Occipital lobe (tissue), 2 donors: ENCODE measurements around the gene KIF26A. TPM values are rescaled to one million over a fixed set of nuclear protein-coding genes. Genes with fewer than 3 reads are reported as not detected.

Experiments used
- DNase-seq: peaks from one replicate; lab custom pipeline; 2025; lab: John Stamatoyannopoulos, UW
- total RNA-seq: library from RNA; depleted of rRNA; stranded (reverse); fragments of >200 nt; gene quantifications from one replicate; pipeline ENCODE4 v1.2.3, GENCODE V29; 2014

The KIF26A gene
- total RNA-seq, 1 donor from 2014 or later, result 13.1 TPM

DNA sequence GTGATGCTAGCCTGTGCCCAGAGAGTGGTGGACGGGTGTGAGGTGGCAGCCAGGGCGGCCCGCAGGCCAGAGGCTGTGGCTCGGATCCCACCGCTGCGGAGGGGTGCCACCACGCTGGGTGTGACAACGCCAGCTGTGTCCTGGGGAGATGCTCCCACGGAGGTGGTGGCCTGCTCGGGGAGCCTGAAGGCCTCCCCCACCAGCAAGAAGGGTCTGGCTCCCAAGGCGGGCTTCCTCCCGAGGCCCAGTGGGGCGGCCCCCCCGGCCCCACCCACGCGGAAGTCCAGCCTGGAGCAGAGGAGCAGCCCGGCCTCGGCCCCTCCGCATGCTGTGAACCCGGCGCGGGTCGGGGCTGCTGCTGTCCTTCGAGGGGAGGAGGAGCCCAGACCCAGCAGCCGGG is 38.2 kb downstream of the KIF26A start:
- no peak for DNase-seq

DNA sequence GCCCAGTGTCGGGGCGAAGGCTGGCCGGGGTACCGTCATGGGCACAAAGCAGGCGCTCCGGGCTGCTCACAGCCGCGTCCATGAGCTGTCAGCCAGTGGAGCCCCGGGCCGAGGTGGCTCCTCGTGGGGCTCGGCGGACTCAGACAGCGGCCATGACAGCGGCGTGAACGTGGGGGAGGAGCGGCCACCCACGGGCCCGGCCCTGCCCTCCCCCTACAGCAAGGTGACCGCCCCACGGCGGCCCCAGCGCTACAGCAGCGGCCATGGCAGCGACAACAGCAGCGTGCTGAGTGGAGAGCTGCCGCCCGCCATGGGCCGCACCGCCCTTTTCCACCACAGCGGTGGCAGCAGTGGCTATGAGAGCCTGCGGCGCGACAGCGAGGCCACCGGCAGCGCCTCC is 39.0 kb downstream of the KIF26A start:
- DNase-seq, result no peak

DNA sequence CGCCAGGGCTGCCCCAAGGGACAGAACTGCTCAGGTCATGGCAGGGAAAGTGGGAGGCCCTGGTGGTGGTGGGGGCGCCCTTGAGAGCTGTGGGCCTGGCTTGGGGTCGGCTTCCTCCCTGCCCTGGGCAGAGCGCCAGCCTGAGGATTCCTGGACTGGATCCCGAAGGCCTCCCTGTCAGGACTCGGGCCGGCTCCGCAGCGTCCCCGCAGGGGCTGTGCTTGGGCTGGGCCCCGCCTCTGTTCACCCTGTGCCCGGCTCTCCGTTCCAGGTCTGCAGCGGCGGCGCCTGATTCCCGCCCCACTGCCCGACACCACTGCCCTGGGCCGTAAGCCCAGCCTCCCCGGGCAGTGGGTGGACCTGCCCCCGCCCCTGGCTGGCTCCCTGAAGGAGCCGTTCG is 39.9 kb downstream of the KIF26A start:
- no peak for DNase-seq

DNA sequence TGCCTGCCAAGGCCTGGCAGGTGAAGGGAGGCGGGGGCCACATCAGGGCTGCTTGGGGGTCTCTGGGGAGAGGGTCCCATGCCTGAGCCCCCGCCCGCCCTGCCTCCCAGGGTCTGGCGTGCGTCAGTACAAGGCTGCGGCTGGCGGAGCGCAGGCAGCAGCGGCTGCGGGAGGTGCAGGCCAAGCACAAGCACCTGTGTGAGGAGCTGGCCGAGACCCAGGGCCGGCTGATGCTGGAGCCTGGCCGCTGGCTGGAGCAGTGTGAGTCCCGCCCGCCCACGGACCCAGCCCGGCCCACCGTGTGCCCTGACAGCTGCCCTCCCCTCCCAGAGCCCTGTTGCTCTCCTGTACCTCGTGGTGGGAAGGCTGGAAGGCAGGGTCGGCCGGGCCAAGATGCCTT is 40.7 kb downstream of the KIF26A start:
- no peak for DNase-seq

DNA sequence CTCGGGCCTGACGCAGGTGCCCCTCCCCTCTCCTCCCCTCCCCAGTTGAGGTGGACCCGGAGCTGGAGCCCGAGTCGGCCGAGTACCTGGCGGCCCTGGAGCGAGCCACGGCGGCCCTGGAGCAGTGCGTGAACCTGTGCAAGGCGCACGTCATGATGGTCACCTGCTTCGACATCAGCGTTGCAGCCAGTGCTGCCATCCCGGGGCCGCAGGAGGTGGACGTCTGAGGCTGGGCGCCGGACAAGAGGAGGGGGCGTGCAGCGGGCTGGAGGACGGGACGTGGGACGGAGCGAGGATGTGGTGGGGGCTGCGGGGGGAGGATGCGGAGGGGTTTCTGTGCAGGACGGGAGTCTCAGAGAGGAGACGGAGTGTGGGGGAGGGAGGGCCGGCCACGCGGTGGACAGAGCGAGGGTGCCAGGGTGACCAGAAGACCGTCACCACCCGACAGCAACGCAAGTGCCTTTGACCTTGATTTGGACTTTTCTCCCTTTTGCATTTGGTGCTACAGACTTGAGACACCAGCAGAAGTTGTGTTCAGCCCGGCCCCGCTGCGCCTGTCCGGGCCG is 41.3 kb downstream of the KIF26A start:
- no peak for DNase-seq

DNA sequence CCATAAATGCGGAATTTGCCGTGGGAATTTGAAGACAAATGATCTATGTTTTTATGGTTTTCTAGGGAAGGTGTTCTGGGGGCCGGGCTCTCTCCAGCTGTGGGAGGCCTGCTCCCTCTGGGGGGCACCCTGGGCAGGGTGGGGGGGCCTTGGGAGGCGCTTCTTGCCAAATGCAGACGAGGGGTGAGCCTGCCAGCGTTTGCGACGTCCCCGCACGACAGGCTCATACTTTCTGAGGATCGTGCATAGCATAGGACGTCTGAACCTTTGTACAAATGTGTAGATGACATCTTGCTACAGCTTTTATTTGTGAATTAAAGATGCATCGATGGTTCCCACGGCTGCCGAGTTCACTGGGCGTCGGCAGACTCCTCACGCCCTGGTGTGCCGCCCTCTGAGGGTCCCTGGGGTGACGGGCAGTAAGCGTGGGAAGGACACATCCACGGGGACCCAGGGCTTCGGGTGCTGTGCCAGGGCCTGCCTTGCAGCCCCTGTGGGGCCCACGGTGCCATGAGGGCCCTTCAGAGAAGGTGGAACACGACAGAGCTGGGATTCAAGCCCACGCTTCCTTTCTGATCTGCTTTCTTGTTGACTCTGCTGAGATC is 42.3 kb downstream of the KIF26A start:
- DNase-seq, result no peak

DNA sequence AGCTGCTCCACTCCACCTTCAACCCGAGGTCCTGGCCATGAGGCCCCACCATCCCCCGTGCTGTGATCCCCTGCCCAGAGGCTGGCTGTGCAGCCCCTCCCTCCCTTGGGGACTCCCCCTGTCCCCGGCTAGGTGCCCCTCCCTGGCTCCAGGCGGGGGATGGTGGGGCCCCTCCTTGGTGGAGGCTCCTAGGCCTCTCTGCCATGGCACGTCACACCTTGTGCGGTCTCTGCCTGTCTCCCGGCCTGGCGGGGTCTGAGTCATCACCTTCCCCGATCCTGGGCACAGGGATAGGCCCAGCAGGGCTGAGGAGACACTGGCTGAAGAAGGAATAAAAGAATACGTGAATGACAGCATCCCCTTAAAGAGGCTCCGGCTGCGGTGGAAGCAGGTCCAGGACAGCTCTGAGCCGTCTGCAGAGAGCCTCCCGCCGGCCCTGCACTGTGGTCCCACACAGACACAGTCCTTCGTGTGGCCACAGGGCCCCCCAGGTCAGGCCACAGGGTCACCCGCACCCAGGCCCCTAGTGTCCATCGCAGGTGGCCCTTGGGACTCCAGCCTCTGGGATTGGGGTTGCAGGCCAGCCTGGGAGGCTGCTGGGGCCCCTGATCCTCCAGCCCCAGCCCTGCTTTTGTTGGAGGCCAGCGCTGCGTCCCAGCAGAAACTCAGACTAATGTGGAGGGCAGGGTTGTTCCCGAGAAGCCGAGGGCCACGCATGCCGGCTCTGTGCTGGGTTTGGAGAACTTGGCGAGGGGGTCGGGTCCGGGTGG is 43.6 kb downstream of the KIF26A start:
- no peak for DNase-seq

DNA sequence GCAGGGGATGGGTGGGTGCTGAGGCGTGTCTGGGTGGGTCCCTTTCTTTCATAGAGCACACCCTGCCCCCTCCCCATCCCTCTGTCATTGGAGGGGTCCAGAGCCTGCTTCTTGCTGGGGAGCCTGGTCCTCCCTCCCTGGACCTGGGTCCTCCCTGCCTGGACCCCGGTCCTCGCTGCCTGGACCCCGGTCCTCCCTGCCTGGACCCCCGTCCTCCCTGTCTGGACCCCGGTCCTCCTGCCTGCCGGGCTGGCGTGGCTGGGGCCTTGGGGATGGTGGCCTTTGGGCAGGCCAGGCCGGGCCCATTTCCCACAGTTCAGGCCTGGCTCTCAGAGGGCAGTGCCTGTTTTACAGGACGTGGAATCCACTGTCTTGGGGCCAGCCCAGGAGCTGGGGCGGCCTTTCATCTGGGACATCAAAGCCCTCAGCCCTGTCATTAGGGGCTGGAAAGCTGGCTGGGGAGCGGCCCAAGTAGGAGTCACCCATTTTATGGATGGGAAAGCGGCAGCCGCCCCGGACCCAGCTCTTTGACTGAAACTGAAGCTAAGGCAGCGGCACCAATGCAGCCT is 44.6 kb downstream of the KIF26A start:
- no peak for DNase-seq

DNA sequence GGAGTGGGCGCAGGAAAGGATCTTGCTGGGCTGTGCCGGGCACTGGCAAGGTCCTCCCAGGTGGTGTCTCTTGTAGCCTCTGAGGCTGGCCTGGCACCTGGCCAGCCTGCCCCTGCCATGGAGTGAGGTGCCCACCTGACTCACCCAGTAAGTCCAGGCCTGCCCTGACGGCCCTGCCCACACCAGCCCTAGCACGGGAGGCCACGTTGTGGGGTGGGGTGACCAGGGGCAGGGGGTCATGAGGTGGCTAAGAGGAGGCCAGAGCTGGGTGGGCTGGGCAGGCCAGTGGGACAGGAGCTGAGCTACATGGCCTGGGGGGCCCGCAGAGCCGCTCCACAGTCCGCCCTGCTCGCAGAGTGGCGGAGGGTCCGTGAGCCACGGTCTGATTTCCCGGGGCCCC is 45.4 kb downstream of the KIF26A start:
- DNase-seq, result no peak

DNA sequence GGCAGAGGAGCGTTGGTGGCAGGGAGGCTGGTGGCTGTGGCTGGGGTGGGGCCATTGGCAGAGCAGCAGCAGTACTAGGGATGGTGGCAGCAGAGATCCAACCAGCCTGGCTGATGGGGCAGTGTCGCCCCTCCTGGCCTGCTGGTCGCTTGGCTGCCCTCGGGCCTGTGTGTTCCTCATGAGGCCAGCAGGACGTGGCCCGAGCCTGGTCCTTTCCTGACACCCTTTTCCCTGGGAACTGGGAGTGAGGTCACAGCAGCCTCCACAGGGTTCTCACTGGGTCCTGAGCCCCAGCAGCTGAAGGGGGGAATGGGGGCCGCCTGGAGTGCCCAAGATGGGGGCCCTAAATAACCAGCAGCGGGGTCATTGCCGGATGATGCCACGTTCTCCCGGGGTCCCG is 46.1 kb downstream of the KIF26A start:
- DNase-seq, result no peak

DNA sequence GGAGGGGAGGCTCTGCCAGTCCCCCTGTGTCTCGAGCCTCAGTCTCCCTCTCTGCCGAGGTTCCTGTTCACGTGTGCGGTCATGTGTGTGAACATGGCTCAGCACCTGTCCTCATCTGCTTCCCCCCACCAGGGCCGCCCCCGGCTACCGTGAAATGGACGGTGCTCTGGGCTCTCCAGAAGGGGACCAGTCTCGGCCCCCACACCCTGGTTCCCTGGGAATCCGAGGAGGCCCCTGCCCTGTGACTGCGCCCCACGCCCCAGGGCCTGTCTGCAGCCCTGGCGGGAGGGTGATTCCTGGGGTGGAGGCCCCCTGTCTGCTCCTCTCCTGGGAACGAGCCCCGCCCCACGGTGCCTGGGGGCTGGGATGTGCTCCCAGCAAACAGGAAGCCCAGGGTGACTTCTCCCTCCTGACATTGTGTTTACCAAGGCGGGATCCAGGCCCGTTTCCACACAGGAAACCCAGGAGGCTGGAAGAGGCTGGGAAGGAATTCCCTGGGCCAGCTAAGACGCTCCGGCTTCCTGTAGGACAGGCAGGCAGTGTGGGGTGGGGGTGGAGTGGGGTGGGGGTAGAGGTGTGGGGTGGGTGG is 46.6 kb downstream of the KIF26A start:
- no peak for DNase-seq

DNA sequence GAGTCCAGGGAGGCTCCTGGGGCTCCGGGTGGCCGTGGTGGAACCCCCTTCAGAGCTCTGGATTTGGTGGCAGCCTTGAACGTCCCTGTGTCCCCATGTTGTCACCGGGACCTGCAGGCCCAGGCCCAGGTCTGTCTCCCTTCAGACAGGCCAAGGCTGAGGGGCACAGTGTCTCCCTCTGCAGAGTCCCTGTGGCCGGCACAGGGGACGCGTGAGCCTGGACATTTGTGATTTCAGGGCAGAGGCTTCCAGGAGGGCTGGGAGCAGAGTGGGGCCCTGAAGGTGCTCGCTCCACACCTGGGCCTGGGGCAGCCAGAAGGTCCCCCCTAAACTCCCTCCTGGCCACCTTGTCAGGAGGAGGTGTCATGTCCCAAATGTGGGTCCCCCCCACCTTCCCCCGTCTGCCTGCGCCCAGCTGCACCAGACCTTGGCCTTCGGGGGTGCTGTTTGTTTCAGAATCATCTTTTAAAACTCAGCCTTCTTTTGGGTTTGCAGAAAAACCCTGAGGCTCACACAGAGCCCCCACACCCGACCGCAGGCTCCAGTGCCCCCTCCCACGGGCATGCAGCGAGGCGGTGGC is 47.6 kb downstream of the KIF26A start:
- no peak for DNase-seq

DNA sequence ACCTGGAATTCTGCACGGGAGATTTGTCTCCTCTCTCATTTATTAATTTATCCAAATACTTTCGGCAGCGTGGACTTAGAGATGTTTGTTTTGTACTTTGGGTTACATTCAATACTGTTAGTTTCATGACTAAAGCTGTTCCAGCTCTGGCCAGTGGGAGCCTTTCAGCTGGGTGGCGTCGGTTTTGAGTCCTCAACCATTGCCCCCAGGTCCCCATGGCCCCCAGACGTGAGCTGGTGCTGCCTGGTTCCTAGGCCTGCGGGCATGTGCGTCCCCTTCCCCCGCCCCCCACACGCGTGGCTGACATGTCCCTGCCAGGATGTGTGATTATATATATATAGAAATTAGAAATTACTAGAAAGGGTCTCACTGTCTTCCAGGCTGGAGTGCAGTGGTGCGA is 48.2 kb downstream of the KIF26A start:
- no peak for DNase-seq

DNA sequence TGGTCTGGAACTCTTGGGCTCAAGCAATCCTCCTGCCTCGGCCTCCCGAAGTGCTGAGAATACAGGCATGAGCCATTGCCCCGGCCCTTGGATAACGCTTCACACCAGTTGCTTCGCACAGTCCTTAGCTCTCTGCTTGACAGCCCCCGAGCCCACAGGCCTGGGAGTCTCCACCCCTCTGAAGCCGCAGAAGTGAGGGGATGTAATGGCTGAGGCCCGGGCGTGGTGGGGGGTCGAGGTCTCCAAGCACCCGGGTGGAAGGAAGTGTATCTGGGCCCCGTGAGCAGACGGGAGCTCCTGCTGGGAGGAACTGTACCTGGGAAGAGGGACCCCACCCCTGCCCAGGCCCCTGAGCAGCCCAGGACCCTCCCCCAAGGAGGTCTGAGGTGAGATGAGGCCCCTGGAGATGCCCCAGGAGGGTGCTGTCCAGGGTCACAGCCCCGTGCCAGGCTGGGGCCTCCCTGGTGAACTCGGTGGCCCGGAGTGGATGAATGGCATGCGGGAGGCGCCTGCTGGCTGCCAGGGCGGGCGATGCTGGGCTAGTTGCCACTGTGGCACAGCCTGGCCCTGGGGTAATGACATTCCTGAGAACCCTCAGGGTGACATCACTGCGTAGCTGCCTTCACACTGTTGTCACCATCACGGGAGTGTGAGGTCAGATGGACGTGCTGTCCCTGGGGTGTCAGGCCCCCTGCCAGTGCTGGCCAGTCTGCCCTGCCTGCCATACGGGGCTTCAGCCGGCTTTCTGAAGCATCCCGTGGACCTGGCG is 48.9 kb downstream of the KIF26A start:
- DNase-seq, result no peak

DNA sequence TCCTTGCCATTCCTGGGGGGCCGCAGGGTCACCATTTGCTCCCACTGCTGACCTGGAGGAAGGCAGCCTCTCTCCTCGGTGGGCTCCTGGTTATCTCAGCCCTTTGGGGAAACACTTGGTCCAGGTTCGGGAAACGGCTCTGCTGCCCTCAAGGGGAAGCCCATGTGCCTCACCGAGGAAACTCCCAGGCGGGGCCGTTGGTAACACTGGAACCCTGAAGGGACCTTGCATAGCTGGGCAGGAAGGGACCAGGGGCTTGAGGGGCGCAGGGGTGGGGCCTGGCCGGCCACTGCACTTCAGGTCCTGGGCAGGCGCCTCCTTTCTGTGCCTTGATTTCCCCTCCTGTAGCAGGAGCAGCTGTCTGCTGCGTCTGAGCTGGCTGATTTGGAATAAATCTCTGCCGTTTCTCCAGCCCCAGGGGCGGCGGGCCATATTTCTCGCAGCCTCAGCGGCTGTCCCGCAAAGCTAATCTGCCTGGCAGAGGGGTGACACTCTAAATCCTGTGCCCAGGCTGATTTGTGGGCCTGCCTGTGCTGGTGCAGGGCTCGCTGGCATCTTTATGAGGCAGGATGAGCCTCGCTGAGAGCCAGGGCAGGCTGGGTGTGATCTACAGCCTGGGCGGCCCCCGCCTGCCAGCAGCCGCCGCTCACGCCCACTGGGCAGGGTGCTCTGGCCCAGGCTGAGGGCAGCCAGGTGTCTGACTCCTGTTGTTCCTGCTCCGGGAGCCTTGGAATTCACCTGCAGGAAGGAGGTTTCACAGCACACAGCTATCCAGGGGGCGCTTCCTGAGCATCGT is 49.7 kb downstream of the KIF26A start:
- DNase-seq, result no peak

DNA sequence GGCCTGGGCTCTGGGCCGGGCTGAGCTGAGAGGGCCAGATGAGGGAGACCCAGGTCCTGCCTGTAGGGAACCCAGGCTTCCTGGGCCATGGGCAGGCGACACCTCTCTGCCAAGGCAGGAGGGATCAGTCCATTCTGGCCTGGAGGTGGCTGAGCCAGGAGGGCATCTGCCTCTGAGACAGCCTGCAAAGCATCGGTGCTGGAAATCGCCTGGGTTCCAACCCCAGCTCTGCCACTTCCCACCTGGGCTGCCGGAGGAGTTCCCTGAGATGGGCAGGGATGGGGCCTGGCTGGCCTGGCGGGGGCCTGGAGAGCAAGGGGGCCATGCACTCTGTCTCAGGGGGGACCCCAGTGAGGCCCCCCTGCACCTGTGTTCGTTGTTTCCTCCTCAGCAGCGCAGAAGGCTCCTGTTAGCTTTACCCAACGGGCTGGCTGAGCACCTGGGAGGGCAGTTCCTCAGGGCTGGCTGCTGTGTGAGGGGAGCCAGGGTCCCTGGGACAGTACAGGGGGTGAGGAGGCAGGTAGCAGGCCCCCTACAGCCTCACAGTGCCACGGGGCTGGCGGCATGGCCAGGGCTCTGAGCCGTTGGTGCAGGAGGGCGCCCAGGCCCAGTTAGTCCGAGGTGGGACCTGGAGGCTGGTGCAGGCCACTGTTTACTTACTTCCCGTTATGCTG is 50.5 kb downstream of the KIF26A start:
- no peak for DNase-seq

DNA sequence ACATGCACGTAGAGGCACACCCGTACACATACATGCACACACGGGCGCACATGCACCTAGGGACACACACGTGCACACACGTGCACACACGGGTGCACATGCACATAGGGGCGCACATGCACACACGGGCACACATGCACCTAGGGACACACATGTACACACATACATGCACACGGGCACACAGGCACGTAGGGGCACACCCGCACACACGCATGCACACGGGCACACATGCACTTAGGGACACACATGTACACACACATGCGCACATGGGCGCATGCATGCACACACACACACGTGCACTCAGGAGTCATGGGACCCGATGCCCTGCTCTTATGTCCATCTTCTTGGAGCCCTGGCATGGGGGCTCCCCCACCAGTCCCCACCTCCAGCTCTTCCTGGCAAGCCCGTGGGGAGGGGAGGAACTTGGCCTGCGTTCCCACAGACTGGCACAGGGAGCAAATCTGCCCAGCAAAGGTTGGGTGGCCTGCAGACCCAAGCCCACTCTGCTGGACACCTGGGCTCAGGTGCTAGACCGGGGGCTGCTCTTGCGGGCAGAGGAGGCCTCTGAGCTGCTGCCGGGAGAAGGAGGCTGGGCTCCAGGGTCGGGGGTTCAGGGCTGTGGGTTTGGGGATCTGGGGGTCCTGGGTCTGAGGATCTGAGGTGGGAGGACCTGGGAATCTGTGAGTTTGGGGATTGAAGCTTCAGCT is 51.4 kb downstream of the KIF26A start:
- DNase-seq, result no peak

DNA sequence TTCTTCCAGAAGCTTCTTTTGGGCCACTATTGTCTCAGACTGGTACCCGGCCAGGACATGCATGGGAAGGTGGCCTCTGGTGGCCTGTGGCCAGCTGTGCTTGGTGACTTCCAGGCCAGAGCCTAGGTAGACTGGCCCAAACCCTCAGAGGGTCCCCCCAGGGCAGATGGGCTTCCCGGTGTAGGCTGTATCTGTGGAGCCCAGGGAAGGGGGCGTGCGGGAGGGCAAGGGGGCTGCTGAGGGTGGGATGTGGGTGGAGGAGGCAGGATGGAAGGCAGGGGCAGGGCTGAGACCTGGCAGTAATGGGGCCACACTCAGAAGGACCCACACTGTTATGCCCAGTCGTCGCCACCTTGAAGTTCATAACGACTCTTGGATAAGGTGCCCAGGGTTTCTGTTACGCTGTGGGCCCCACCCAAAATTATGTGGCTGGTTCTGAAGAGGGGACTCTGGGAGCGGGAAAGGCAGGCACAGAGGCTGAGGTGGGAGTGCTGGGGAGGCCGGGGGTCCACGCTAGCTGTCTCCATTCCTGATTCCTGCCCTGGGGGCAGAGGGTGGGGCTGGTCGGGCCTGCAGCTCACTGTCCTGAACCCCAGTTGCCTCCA is 52.1 kb downstream of the KIF26A start:
- DNase-seq, result no peak
